ENCODE measurements around the gene VSIG1.

- TF ChIP-seq EZH2 (IDR thresholded peaks at IDR 0.05; ENCODE audit: insufficient read depth, low read length) (no peak), CTCF (IDR thresholded peaks at IDR 0.05; ENCODE audit: insufficient read depth, low read depth, low read length) (no peak)
Measured at GRCh38 chrX:108055546-108055945, 10.7 kb downstream of the VSIG1 start.

Measured in astrocyte (in vitro differentiated cells and primary cell).